GM18507 (cell line): ENCODE measurements around the gene GPR139.

Source experiments
- DNase-seq: peaks from one replicate; pipeline ENCODE4 v3.0.0; 2011; ENCODE audit warnings: low read depth; ENCODE audit not compliant: insufficient read length; ENCODE audit errors: extremely low spot score
- FAIRE-seq: peaks from 2 replicates; lab custom pipeline; 2011; peaks lifted over from hg19 to GRCh38; lab: Jason Lieb, UNC

The GPR139 gene

GRCh38 chr16:20061132-20061531 is 12.6 kb downstream of the GPR139 start:
- no peak for DNase-seq
- no peak for FAIRE-seq

GRCh38 chr16:20056436-20056835 is 17.3 kb downstream of the GPR139 start:
- no peak for FAIRE-seq
- DNase-seq: no peak

- no peak for DNase-seq
These were observed 20.4 kb downstream of the GPR139 start for GRCh38 chr16:20053336-20053735.

GRCh38 chr16:20051611-20052010 is 22.1 kb downstream of the GPR139 start:
- DNase-seq (no peak), FAIRE-seq (no peak)

More at GRCh38 chr16:20053336-20053735, 20.4 kb downstream of the GPR139 start:
- no peak for FAIRE-seq

- DNase-seq (no peak), FAIRE-seq (no peak)
These were observed 22.5 kb downstream of the GPR139 start for GRCh38 chr16:20051147-20051546.

GRCh38 chr16:20049831-20050230 is 23.9 kb downstream of the GPR139 start:
- FAIRE-seq: no peak

GRCh38 chr16:20045886-20046285 is 27.8 kb downstream of the GPR139 start:
- no peak for FAIRE-seq

More at GRCh38 chr16:20049831-20050230, 23.9 kb downstream of the GPR139 start:
- no peak for DNase-seq

GRCh38 chr16:20042848-20043247 is 30.8 kb downstream of the GPR139 start:
- no peak for FAIRE-seq

More at GRCh38 chr16:20045886-20046285, 27.8 kb downstream of the GPR139 start:
- no peak for DNase-seq

GRCh38 chr16:20041924-20042596 is 31.6 kb downstream of the GPR139 start:
- FAIRE-seq (no peak), DNase-seq (no peak)

More at GRCh38 chr16:20042848-20043247, 30.8 kb downstream of the GPR139 start:
- no peak for DNase-seq

GRCh38 chr16:20040011-20040410 is 33.7 kb downstream of the GPR139 start:
- DNase-seq: no peak
- no peak for FAIRE-seq

GRCh38 chr16:20029611-20030010 is 44.1 kb downstream of the GPR139 start:
- DNase-seq (no peak), FAIRE-seq (no peak)

- DNase-seq (no peak), FAIRE-seq (no peak)
These were observed 47.2 kb downstream of the GPR139 start for GRCh38 chr16:20026361-20027072.

- no peak for DNase-seq
- FAIRE-seq: no peak
These were observed 50.5 kb downstream of the GPR139 start for GRCh38 chr16:20023190-20023589.

GRCh38 chr16:20020976-20021375 is 52.7 kb downstream of the GPR139 start:
- DNase-seq: no peak
- FAIRE-seq: no peak

- no peak for DNase-seq
- FAIRE-seq: no peak
These were observed 53.6 kb downstream of the GPR139 start for GRCh38 chr16:20020083-20020482.

- FAIRE-seq: no peak
- DNase-seq: no peak
These were observed 57.5 kb downstream of the GPR139 start for GRCh38 chr16:20016234-20016633.

GRCh38 chr16:20004931-20005330 is 68.8 kb downstream of the GPR139 start:
- FAIRE-seq: no peak
- no peak for DNase-seq

- FAIRE-seq: no peak
- DNase-seq: no peak
These were observed 70.8 kb downstream of the GPR139 start for GRCh38 chr16:20002936-20003335.

GRCh38 chr16:20001856-20002707 is 71.6 kb downstream of the GPR139 start:
- DNase-seq (no peak), FAIRE-seq (no peak)

- no peak for DNase-seq
- FAIRE-seq: no peak
These were observed 76.0 kb downstream of the GPR139 start for GRCh38 chr16:19997734-19998133.
